Lower leg skin (tissue), 4 donors: ENCODE data around the gene FICD. TPM values are rescaled to one million over a fixed set of nuclear protein-coding genes. Genes with fewer than 3 reads are reported as not detected.

ENCODE experiments used
- DNase-seq, 2 donors: peaks; one replicate each; pipeline ENCODE4 v3.0.0-alpha.2; 2019; ENCODE audit warnings: low spot score in 2 of 2
- H3K4me3 ChIP-seq: fragments of 200-600 bp; sonication (generic); 2 replicates; pipeline ENCODE4 v1.5.1; 2017; ENCODE audit warnings: mild to moderate bottlenecking, low read depth; ENCODE audit not compliant: poor library complexity, severe bottlenecking
- CTCF ChIP-seq, 3 donors: fragments of 450-650 bp; IDR thresholded peaks; one replicate each; pipeline ENCODE4 v1.5.1; 2016; ENCODE audit warnings: antibody characterized with exemption in 3 of 3, mild to moderate bottlenecking in 3 of 3, moderate library complexity in 2 of 3
- POLR2A ChIP-seq, 2 donors: fragments of 450-650 bp; IDR thresholded peaks; one replicate each; pipeline ENCODE4 v1.6.1; 2016 to 2017; ENCODE audit warnings: antibody characterized with exemption in 2 of 2, mild to moderate bottlenecking in 1 of 2, moderate library complexity in 1 of 2
- WGBS, 2 donors: methylation state at CpG; one replicate each; pipeline ENCODE4 v1.1.5; 2018; 5-methylcytosine and 5-hydroxymethylcytosine counted together
- intact Hi-C: fragments of 100-400 bp; cut with DNase I; formaldehyde crosslinking; loops from one replicate; pipeline ENCODE4 v1.15.0; 2023; ENCODE audit warnings: low total_unique reads
- total RNA-seq, 4 donors: library from RNA; depleted of rRNA; stranded (reverse); fragments of >200 nt; gene quantifications; one replicate each; pipeline ENCODE4 v1.1.0, GENCODE V29; 2016

FICD gene
- total RNA-seq, 4 donors from 2014 or later: 1.8 to 5.2 (median 3.6) TPM

GRCh38 chr12:108559748-108560147 is 44.7 kb downstream of the FICD start:
- no peak for DNase-seq
- no peak for TF ChIP-seq CTCF (IDR thresholded peaks at IDR 0.05)
- TF ChIP-seq POLR2A (IDR thresholded peaks at IDR 0.05): no peak
- 50 to 67% methylated on average over 3 of the region's 3 CpGs for WGBS, 2 donors
- intact Hi-C loops: loop anchor here (10.0 kb wide), 1 partner anchor 535 kb away; the partner anchor contains the start of genes ALKBH2 and UNG
- no peak overlapping the region for H3K4me3 ChIP-seq

GRCh38 chr12:108560321-108560721 is 45.2 kb downstream of the FICD start:
- 0 to 1% methylated on average over 12 of the region's 12 CpGs for WGBS, 2 donors
- TF ChIP-seq CTCF (IDR thresholded peaks at IDR 0.05) (no peak), POLR2A (IDR thresholded peaks at IDR 0.05) (no peak)
- intact Hi-C loops: loop anchor here (10.0 kb wide), 1 partner anchor 534 kb away; the partner anchor contains the start of genes ALKBH2 and UNG
- peak overlapping the region; percentile 88 for H3K4me3 ChIP-seq
- DNase-seq: no peak

GRCh38 chr12:108560752-108561719 is 46.0 kb downstream of the FICD start, which contains the start of gene SART3:
Gene SART3, minus strand, starts transcription at chr12:108561173. Its CDS starts 19 bp downstream, at chr12:108561154.
- peak; percentile 70 to 94 for DNase-seq
- WGBS, 2 donors: 0 to 1% methylated on average over 57 of the region's 57 CpGs
- intact Hi-C loops: loop anchor here (10.0 kb wide), 1 partner anchor 534 kb away; the partner anchor contains the start of genes ALKBH2 and UNG
- TF ChIP-seq CTCF (IDR thresholded peaks at IDR 0.05) (no peak), POLR2A (IDR thresholded peaks at IDR 0.05) (no peak)
- H3K4me3 ChIP-seq: peak within 1 kb of the TSS; percentile 88

GRCh38 chr12:108561852-108562347 is 46.8 kb downstream of the FICD start:
- TF ChIP-seq POLR2A (IDR thresholded peaks at IDR 0.05) (no peak), CTCF (IDR thresholded peaks at IDR 0.05) (no peak)
- H3K4me3 ChIP-seq: peak overlapping the region; percentile 12
- intact Hi-C loops: loop anchor here (10.0 kb wide), 1 partner anchor 533 kb away; the partner anchor contains the start of genes ALKBH2 and UNG
- DNase-seq: no peak
- 0 to 1% methylated on average over 20 of the region's 20 CpGs for WGBS, 2 donors

- TF ChIP-seq CTCF (IDR thresholded peaks at IDR 0.05) (no peak), POLR2A (IDR thresholded peaks at IDR 0.05) (no peak)
- peak; percentile 93 to 99 for DNase-seq
- peak within 1 kb of the TSS; percentile 83 for H3K4me3 ChIP-seq
- WGBS, 2 donors: 0% methylated on average over 25 to 50 of the region's 72 CpGs
- intact Hi-C loops: loop anchor here (10.0 kb wide), 1 partner anchor 532 kb away; the partner anchor contains the start of genes ALKBH2 and UNG
Measured at GRCh38 chr12:108562348-108563135, 47.5 kb downstream of the FICD start, which contains the start of gene ISCU. Gene ISCU, plus strand, starts transcription at chr12:108562596. Its CDS starts 27 bp downstream, at chr12:108562623.
